IPS DF 19.7 (cell line): ENCODE data around the gene SLC25A10.

Experiments used
- DNase-seq: peaks from one replicate; pipeline ENCODE4 v3.0.0-alpha.2; 2013; ENCODE audit warnings: low read depth, low spot score

The SLC25A10 gene

DNA sequence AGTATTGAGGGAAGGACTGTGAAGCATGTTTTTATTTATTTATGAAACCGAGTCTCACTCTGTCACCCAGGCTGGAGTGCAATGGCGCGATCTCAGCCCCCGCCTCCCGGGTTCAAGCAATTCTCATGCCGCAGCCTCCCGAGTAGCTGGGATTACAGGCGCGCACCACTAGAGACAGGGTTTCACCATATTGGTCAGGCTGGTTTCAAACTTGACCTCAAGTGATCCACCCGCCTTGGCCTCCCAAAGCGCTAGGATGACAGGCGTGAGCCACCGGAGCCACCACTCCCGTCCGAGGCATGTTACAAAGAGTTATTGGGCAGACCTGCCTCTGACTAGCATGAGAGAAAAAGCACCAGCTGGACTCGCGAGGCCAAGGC, 5.9 kb upstream of the SLC25A10 start:
- DNase-seq, result no peak

GRCh38 chr17:81706757-81707624, 5.1 kb upstream of the SLC25A10 start:
- no peak for DNase-seq

DNA sequence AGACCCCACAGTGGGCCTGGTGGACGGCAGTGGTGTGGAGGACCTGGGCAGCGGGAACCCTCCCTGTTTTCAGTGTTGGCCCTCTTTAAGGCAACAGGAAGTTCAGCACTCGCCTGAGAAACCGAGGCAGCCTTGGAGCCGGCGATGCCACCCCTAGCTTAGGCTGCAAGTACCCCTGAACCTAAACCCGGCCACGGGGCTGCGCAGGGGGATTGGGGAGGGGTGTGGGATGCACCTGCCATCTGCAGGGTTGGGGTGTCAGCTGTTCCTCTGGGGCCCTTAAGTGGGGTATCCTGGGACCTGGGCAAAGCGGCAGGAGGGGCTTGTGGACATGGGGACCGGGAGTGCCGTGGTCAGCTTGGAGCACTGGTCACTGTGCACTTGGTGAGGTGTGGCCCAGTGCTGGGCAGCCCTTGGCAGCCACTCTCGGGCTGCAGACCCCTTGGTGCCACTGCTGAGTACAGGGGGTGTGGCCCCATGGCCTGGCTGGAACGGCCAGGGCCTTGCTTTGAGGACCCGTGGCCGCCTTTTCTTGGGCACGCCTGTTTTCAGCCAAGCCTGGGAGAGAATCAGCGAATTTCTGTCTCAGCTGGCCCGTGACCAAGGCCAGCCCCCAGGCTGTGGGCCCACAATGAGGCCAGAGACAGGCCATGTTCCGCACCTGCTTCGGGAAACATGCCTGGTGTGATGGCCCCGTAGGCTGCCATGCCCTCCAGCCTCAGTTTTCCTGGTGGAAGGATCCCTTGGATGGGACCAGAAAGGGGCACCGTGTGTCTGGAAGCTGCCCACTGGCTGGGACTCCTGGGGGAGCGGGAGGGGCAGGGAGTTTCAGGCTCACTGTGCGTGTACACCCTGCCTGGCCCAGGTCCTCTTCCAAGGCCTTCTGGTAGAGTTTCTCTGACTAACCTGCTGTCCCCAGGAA, 4.1 kb upstream of the SLC25A10 start:
- no peak for DNase-seq

- DNase-seq, result no peak
These were observed 3.3 kb upstream of the SLC25A10 start for GRCh38 chr17:81708739-81709185.

DNA sequence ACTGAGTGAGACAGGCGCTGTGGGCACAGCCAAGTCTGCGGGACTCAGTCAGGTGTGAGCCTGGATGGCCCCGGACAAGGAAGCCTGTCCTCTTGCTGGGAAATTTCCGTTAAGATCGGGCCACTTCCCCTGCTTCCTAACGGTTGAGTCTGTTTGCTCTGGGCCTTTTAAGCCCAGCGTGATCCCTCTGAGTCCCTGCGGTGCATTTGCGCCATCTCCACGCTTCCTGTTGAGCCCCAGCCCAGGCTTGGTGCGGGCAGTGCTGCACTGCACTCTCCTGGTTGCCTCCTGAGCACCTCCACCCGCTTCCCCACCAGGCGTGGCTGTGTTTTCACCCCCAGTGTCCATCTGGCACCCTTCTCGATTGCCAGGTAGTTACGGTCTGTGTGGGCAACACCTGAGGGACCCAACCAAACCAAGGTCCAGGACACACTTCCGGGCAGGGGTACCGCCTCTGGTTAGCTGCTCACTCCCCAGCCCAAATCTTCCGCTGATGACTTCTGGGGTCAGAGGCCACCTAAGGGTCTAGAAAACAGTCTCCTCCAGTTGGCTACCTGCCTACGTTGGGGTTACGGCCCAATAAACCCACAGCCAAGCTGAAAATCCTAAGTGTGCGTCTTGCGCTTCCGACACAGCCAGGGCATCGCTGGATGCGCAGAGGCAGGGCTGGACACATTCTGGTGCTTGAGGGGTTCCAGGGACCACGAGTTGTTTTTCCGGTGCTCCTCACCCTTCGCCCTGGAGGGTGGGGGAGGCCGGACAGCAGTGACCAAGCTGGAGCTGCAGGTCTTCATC, 1.4 kb upstream of the SLC25A10 start:
- no peak for DNase-seq

DNA sequence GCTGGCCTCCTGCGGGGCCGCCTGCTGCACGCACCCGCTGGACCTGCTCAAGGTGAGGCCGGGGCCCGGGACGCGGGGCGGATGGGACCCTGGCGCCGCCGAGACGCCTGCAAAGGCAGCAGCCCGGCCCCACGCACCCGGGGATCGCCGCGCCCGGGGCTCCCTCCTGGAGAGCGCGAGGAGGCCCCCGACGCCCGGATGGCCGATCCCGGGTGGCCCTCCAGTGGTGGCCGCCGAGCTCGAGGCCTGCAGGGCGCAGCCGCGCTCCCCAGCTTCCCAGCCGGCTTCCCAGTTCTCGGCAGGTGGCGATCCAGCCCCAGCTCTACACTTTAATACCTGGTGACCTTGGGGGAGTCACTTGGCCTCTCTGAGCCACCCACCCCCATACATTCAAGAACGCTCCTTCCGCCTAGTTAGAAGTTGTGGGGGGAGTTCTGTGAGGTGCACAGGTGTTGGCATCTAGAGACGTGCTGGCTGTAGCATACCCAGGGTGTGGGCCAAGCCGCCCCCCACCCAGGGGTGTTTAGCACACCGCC, 452 bp downstream of the SLC25A10 start:
- no peak for DNase-seq

DNA sequence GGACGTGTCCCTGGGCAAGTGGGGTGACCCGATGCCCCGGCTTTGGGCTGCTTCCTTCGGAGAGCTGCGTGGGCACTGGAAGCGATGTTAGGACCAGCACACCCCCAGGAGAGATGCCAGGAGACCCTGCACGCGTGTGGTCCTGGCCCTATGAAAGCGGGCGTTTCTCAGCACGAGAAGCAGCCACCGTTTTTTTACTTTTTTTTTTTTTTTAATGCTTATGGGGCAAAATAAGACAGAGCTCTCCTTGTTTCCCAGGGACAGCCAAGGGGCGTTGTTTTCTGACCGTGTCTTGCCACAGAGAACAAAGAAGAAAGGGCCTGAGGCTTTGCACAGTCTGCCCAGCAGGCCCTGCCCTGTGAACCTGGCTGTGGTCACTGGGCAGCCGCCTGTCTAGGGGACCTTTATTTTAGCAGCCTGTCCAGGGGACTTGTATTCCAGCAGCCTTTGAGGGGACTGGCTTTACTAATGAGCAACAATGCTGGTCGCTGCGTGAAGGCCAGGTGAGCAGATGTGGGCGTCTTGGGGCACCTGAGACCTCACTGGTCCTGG, 996 bp downstream of the SLC25A10 start:
- no peak for DNase-seq

- DNase-seq, result no peak
These were observed 1.7 kb downstream of the SLC25A10 start for GRCh38 chr17:81713556-81714411.

DNA sequence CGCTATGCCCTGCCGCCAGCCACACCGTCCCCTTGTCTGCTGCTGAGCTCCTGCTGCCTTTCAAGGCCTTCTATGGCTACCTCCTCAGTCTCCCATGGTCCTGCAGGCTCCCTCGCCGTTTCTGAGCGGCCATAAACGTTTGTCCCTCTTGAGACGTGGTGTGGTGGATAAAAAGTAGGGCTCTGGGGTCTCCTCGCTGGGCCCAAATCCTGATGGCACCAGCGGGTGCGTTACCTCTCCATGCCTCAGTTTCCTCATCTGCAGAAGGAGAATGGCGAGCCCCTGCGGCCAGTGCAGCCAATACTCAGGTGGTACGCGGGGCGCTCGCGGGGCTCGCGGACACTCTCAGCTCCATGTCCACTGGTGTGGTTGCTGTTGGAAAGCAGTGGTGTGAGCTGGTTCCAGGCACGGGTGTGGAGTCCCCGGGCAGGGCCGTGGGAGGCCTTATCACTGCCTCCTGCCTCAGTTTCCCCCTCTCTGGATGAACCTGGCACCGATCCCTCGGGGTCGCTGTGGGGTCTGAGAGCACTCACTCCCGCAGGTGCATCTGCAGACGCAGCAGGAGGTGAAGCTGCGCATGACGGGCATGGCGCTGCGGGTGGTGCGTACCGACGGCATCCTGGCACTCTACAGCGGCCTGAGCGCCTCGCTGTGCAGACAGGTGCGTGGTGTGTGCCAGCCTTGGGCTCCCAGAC, 2.5 kb downstream of the SLC25A10 start:
- no peak for DNase-seq

- DNase-seq, result no peak
These were observed 3.2 kb downstream of the SLC25A10 start for GRCh38 chr17:81715107-81715871.

DNA sequence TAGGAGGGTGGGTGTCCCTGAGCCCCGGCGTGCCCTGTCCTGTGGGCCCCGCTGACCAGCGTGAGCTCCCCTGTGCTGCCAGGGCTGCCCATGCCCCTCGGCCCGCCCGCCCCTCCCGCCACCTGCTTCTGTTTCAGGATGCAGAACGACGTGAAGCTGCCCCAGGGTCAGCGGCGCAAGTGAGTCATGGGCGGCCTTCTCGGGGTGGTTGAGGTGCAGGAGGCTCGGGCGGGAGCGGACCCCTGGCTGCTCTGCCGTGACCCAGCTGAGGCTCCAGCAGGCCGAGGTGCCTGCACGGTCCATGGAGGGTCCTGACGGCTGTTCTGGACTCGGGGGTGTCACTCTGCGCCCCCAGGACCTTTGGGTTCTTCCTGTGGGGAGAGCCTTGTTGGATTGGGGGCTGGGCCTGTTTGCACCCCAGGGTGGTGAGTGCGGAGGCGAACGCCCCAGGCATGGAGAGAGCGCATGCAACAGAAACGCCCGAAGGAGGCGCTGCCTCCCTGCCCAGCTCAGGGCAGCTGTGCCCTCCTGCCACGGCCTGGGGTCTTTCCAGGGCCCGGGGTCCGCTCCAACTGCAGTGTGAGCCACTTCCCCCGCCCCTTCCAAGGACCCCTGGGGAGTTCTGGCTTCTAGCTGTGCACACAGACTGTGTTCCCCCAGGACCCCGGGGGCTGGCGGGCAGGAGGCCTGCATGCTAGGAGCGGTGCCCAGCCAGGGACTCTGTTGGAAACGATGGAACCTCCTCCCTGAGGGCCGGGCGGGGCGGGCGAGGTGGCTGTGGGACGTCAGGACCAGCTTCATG, 4.0 kb downstream of the SLC25A10 start:
- no peak for DNase-seq

- no peak for DNase-seq
These were observed 4.6 kb downstream of the SLC25A10 start for GRCh38 chr17:81716674-81716996.

- no peak for DNase-seq
These were observed 5.1 kb downstream of the SLC25A10 start for GRCh38 chr17:81717049-81717765.

- DNase-seq, result no peak
These were observed 5.6 kb downstream of the SLC25A10 start for GRCh38 chr17:81717766-81718089.

DNA sequence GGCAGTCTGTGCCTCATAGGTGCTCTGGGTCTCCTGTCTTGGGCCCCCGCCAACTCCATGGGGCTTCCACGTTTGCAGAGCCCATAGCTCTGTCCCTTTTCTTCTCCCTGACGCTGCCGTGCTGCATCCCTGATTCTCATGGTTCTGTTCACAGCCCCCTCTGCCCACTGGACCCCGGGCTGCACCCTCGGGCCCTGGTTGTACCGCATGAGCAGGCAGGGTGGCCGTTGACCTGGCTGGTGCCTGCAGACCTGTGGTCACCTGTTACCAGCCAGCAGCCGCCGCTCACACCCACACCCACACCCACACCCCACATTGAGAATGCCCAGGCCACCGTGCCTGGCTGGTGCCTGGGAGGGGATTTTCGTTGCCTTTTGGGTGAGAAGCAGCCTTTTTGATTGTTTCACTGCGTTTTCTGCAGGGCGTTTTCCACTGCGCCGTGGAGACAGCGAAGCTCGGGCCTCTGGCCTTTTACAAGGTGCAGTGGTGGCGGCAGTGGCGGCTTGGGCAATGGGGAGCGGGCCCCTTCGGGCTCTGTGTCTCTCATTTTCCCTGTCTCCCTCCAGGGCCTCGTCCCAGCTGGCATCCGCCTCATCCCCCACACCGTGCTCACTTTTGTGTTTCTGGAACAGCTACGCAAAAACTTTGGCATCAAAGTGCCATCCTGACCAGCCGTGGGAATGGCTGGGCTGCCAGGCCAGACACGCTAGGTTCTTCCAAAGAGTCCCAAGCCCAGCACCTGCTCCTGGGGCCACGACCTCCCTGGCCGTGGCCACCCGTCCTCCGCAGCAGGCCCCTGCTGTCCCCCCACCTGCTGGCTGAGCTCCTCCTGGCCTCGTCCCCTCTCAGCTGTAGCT, 7.6 kb downstream of the SLC25A10 start:
- DNase-seq, result no peak

GRCh38 chr17:81720267-81721071, 8.4 kb downstream of the SLC25A10 start:
- DNase-seq, result no peak
